SK-N-MC (cell line): Measurements from ENCODE around the gene SELENOO.

Experiments
- DNase-seq: peaks from one replicate; pipeline ENCODE4 v3.0.0-alpha.2; 2011; ENCODE audit warnings: low read depth, low spot score
- H3K27ac ChIP-seq: fragments of 200-600 bp; sonication (generic); 2 replicates; pipeline ENCODE4 v1.5.1; 2016; ENCODE audit warnings: mixed run types
- H3K36me3 ChIP-seq: fragments of 200-600 bp; sonication (generic); 2 replicates; pipeline ENCODE4 v1.6.1; 2017; ENCODE audit warnings: antibody characterized with exemption, low read length, mixed read lengths; ENCODE audit not compliant: insufficient read depth
- H3K4me3 ChIP-seq: fragments of 200-600 bp; sonication (generic); 2 replicates; pipeline ENCODE4 v1.5.1; 2016
- H3K9ac ChIP-seq: fragments of 200-600 bp; sonication (generic); 2 replicates; pipeline ENCODE4 v1.8.0; 2017; ENCODE audit warnings: mixed run types, mixed read lengths; ENCODE audit not compliant: insufficient read length
- H3K9me3 ChIP-seq: fragments of 200-600 bp; sonication (generic); 2 replicates; pipeline ENCODE4 v1.6.1; 2017; ENCODE audit warnings: low read depth, mild to moderate bottlenecking, antibody characterized with exemption, low read length, moderate library complexity, mixed read lengths
- EZH2 ChIP-seq: fragments of 200-600 bp; sonication (generic); IDR thresholded peaks from one replicate; pipeline ENCODE4 v1.6.1; 2017; ENCODE audit warnings: antibody characterized with exemption
- FOXP2 ChIP-seq: optimal IDR thresholded peaks from 2 replicates; pipeline ENCODE3; 2011; ENCODE audit warnings: mild to moderate bottlenecking, moderate library complexity; ENCODE audit not compliant: insufficient read depth; ENCODE audit errors: extremely low read length, control extremely low read depth
- POLR2AphosphoS5 ChIP-seq: IDR thresholded peaks from 2 replicates; pipeline ENCODE4 v1.6.1; 2012; ENCODE audit warnings: mild to moderate bottlenecking, low read depth, low read length, borderline replicate concordance

Gene SELENOO

GRCh38 chr22:50238755-50239154 is 37.9 kb downstream of the SELENOO start:
- Histone ChIP-seq H3K4me3 (no peak overlapping the region), H3K36me3 (no peaks in the 10 kb centered on the region; the same call in 1 of the 2 replicates)

GRCh38 chr22:50242406-50242949 is 41.7 kb downstream of the SELENOO start:
- Histone ChIP-seq H3K9ac (peak overlapping the region; percentile 62), H3K27ac (no peak overlapping the region), H3K4me3 (peak overlapping the region; percentile 90), H3K9me3 (no peaks in the 10 kb centered on the region), H3K36me3 (no peaks in the 10 kb centered on the region; the same call in 1 of the 2 replicates)
- no peak for DNase-seq
- TF ChIP-seq POLR2AphosphoS5 (no peak), EZH2 (no peak), FOXP2 (no peak)

More at GRCh38 chr22:50238755-50239154, 37.9 kb downstream of the SELENOO start:
- TF ChIP-seq POLR2AphosphoS5: no peak
- TF ChIP-seq FOXP2: no peak
- Histone ChIP-seq H3K9ac (no peak overlapping the region), H3K27ac (no peak overlapping the region), H3K9me3 (no peaks in the 10 kb centered on the region)
- DNase-seq: no peak

- H3K9ac ChIP-seq: peak overlapping the region; percentile 87
- H3K27ac ChIP-seq: no peak overlapping the region
Measured at GRCh38 chr22:50243685-50244419, 43.0 kb downstream of the SELENOO start.

GRCh38 chr22:50244420-50245213 is 43.8 kb downstream of the SELENOO start, which contains the start of gene TUBGCP6:
Gene TUBGCP6, minus strand, starts transcription at chr22:50245023. Its CDS starts 564 bp downstream, at chr22:50244459.
- TF ChIP-seq POLR2AphosphoS5 (peak; percentile 93), EZH2 (no peak)
- no peak for DNase-seq
- Histone ChIP-seq H3K4me3 (peak within 1 kb of the TSS; percentile 90), H3K9me3 (no peaks in the 10 kb centered on the region), H3K36me3 (no peaks in the 10 kb centered on the region; the same call in 1 of the 2 replicates), H3K27ac (peak within 1 kb of the TSS; percentile 84; the same call in 1 of the 2 replicates), H3K9ac (peak within 1 kb of the TSS; percentile 87)

More at GRCh38 chr22:50243685-50244419, 43.0 kb downstream of the SELENOO start:
- TF ChIP-seq FOXP2 (no peak), POLR2AphosphoS5 (no peak), EZH2 (no peak)
- Histone ChIP-seq H3K9me3 (no peaks in the 10 kb centered on the region), H3K4me3 (peak overlapping the region; percentile 90), H3K36me3 (no peaks in the 10 kb centered on the region; the same call in 1 of the 2 replicates)
- DNase-seq: no peak

GRCh38 chr22:50245214-50246072 is 44.6 kb downstream of the SELENOO start:
- Histone ChIP-seq H3K9ac (peak overlapping the region; percentile 87), H3K27ac (peak overlapping the region; percentile 84; the same call in 1 of the 2 replicates), H3K9me3 (no peaks in the 10 kb centered on the region), H3K4me3 (peak overlapping the region; percentile 90), H3K36me3 (no peaks in the 10 kb centered on the region)
- TF ChIP-seq EZH2: no peak
- TF ChIP-seq FOXP2: no peak
- DNase-seq: no peak

- Histone ChIP-seq H3K36me3 (no peaks in the 10 kb centered on the region), H3K9me3 (no peaks in the 10 kb centered on the region), H3K9ac (no peak overlapping the region), H3K4me3 (no peak overlapping the region), H3K27ac (no peak overlapping the region)
- no peak for TF ChIP-seq EZH2
- DNase-seq: no peak
Measured at GRCh38 chr22:50246242-50247175, 45.7 kb downstream of the SELENOO start.

- no peaks in the 10 kb centered on the region for H3K36me3 ChIP-seq
- H3K4me3 ChIP-seq: no peak overlapping the region
- no peaks in the 10 kb centered on the region for H3K9me3 ChIP-seq
- no peak overlapping the region for H3K27ac ChIP-seq
- H3K9ac ChIP-seq: no peak overlapping the region
- TF ChIP-seq POLR2AphosphoS5 (no peak; the same call in 1 of the 2 replicates), FOXP2 (no peak), EZH2 (no peak)
- no peak for DNase-seq
Measured at GRCh38 chr22:50247748-50248147, 46.9 kb downstream of the SELENOO start.
